HG03558 (cell line): ENCODE data around the gene ASB6.
"Not testable (repeated sequence)": the region's sequence is repeated elsewhere in the genome, so short reads cannot be mapped to it uniquely, and the experiment has no call there.

Experiments used
- ATAC-seq: cut with Tn5 transposase; IDR thresholded peaks from one replicate; pipeline ENCODE4 v1.9.1; 2021; ENCODE audit warnings: moderate number of reproducible peaks; ENCODE audit not compliant: unreplicated experiment; ENCODE audit errors: extremely low read depth

The ASB6 gene

DNA sequence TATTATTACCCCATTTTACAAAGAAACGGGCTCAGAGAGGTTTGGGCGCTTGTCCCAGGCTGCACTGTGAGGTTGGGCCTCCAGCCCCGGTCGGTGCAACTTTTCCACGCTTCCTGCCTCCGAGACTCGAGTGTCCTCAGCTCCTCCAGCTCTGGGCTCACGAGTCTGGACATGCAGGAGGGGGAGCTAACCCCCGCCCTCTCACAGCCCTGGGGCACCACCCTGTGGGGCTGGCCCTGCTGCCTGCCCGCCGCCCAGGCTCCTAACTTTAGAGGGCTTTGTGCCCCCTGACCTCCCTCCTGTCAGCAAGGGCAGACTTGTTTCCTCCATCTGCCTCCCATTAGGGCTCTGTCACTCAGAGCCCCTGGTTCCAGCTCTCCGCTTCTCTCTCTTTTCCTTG, 4.3 kb upstream of the ASB6 start:
- no peak for ATAC-seq

DNA sequence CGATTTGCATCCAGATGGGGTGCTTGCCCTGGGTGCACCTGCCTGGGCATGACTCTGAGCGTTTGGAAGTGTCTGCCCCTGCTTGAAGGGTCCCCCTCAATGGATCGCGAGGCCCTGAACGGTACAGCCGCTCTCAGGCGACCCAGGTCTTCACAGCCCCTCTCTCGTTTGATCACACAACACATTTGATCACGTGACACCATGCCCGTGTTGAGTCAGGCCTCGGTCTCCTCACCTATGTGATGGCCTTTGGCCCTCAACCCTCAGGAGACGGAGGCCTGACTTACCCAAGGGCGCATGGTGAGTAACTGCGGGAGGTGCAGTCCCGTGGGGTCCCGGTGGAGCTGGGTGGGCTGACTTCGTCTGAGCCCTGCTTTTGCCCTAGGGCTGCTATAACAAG, 3.0 kb upstream of the ASB6 start:
- no peak for ATAC-seq

DNA sequence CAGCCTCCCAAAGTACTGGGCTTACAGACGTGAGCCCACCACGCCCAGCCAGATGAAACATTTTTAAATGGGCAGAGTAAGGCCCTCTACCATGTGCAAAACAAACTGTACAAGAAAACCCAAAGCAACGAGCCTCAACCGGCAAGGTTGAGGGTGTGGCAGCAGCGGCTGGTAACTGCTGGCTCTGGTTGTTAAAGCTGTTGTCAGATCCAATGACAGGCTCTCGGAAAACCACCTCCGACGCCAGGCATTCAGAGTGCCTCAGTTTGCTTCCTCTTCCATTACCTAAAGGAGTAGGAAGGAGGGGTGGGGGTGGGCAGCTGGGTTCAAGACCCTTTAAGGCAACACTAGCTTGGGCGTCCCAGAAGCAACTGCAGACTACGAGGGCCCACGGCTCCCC, 2.4 kb upstream of the ASB6 start:
- no peak for ATAC-seq

DNA sequence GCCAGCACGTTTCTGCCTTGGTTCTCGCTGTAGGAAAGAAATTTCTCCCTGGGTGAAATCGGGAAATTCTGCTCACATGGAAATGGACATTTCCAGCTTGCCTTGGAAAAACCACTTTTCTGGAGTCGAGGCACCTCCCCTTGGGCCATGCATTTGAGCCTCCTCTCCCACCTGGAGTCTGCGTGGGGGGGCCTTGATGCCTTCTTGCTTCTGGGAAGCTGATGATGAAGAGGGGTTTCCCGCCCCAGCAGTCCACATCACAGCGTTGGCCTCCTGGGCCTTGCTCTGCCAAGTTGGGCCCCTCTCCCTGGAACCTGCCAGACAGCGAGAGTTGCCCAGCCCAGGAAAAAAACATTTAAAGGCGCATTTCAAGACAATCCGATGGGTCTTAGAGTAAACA, 1.8 kb upstream of the ASB6 start:
- ATAC-seq, result no peak

DNA sequence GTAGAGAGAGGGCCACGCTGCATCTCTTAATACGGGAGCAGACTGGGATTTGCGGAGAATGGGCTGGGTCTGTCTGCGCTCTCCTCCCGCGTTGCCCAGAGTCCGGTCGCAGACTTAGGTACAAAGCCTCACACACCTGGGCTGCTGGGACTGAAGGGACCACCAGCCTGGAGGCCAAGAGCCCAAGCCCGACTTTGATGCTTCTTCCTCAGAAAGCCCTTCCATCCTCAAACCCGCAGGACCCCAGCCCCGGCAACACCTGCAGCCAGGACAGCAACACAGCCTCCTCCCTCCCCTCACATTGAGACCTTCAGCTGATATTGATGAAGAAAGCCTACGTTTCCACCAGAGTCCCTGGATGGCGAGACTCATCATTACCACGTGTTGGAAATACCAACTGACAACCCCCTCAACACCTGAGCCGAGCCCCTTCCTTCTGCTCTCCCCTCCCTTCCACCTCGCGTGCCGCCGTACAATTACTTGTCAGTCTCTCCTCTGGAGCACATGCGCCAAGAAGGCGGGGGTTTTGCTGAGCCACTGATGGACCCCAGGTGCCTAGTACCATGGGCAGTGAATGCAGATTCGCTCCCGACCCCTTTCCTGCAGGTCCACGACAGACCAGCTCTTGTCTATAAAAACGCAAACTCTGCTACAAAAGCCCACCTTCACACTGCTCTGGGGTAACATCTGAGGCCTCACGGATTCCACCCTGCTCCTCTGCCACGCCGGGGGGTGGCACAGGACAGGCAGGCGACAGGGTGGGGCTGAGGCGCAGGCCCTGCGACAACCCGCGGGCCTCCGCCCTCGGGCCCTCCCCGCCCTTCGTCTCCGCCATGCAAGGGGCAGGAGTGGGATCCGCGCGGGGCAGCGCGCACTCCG, 841 bp downstream of the ASB6 start:
- no peak for ATAC-seq

DNA sequence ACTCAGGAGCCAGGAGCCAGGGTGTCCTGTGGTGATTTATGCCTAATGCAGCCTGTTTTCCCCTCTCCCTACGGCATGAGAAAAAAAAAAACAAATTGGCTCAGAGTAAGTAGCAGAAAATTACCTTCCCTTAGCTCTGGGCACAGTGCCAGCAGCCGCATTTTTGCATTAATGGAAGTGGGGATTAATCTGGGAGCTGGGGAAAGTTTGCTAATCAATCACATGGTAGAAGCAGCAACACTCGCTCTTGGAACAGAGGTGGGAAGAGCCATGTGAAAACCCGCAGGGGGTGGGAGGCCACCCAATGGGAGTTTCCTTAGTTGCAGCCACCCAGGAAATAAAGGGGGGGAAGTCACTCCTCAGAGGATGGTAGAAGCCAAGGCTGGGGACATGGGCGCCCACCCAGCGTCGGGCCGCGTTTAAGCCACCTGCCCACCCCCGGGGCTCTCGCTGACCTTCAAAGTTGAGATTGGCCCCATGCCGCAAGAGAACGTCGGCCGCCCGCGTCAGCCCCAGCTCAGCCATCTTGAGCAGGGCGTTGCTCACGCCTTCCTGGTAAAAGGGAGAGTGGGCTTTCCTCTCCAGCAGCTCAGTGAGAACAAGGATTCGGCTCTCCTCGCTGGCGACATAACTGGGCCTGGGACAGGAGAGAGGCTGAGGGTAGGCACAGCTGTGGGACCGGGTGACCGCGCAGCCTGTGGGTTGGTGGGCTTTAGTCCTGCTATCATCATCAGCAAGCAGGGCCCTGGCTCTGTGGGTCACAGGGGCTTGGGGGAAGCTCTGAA, 1.7 kb downstream of the ASB6 start:
- ATAC-seq, result no peak

DNA sequence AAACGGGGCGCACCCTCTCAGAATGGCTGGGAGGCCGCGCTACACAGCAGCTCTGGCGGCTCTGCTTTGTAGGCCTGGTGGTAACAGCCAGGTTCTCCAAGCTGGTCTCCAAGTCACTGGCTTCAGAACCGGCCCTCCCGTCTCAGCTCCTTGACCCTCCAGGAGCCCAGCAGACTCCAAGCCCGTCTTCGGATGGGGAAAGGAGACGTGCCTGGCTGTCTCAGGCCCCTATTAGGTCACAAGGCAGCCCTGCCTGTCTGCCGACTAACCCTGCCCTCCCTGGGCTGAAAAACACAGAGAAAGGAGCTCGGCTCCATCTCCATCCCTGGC, 2.2 kb downstream of the ASB6 start:
- no peak for ATAC-seq

DNA sequence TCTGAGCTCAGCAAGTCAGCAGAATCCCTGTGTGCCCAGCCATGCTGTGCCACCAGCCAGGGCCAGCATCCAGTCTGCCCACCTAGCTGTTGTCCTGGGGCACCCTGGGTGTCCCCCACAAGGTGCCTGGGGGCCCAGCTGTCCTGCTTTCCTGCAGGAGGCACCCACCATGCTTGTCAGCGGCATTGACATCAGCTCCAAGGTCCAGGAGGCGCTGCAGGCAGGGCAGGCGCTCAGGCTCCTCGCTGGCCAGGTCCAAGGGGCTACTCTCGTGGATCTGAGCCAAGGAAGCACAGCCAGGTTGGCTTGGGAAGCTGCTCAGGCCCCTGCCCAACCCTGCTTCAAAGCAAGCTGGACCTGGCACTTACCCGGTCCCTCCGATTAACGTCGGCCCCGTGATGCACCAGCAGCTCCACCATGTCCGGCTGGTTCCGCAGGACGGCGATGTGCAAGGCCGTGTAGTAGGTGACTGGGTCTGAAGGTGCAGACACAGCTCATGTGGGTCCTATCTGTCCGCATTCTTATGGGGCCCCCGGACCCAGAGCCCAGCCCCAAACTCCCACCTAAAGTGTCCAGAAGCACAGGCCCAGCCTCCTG, 2.8 kb downstream of the ASB6 start:
- ATAC-seq, result no peak

DNA sequence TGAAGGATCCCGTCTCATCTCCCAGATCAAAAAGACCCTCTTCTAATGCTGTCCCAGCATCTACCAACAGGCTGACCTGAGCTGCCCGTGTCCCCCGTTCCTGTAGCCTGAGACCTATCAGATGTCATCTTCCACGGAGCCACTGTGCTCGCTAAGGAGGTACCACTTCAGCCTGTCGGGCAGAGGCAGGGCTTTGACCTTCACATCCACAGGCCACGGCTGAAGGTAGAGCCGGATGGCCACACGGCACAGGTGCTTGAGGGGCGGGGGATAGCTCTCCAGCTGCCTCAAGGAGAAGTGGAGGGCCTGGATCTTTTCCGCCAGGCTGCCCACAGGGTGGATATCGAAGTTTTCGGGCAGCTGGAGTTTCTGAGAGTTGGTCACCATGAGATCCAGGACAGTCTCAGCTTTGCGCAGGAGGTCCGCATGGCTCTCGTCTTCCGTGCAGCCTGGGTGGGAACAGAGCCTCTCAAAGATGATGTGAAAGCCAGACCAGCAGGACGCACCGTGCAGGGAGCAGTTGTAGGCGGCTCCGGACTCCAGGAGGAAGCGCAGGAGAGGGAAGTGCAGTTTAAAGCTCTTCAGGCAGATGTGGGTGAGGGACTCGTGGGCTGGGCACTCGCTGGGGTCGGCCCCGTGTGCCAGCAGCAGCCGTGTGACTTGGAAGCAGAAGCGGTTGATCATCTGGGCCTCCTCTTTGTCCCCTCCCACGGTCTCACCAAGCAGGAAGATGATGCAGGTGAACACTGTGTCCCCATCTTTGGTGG, 4.1 kb downstream of the ASB6 start:
- ATAC-seq, result no peak

DNA sequence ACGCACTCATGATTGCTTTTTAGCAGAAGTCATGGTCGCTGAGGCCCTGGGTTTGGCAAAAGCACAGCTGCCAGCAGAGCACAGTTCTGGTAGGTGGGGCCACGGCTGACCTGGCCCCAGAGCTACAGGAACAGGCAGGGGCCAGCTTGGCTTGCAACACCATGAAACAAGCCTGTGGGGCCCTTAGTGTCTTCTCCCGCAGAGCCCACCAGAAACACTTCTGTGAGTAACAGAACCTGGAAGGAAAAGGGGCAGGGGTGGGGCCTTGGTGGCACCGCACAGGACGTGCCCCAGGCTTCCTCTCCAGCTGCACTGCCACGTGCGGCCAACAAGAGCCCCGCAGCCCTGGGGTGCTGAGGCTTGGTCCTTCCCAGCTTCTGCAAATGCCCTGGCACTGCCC, 4.8 kb downstream of the ASB6 start:
- no peak for ATAC-seq

DNA sequence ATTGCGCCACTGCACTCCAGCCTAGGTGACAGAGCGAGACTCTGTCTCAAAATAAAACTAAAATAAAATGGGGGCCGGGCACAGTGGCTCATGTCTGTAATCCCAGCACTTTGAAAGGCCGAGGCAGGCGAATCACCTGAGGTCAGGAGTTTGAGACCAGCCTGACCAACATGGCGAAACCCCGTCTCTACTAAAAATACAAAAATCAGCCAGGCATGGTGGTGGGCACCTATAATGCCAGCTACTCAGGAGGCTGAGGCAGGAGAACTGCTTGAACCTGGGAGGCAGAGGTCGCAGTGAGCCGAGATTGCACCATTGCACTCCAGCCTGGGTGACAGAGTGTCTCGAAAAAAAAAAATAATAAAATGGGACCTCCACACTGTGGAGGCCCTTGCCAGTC, 5.6 kb downstream of the ASB6 start:
- ATAC-seq, result not testable (repeated sequence)

DNA sequence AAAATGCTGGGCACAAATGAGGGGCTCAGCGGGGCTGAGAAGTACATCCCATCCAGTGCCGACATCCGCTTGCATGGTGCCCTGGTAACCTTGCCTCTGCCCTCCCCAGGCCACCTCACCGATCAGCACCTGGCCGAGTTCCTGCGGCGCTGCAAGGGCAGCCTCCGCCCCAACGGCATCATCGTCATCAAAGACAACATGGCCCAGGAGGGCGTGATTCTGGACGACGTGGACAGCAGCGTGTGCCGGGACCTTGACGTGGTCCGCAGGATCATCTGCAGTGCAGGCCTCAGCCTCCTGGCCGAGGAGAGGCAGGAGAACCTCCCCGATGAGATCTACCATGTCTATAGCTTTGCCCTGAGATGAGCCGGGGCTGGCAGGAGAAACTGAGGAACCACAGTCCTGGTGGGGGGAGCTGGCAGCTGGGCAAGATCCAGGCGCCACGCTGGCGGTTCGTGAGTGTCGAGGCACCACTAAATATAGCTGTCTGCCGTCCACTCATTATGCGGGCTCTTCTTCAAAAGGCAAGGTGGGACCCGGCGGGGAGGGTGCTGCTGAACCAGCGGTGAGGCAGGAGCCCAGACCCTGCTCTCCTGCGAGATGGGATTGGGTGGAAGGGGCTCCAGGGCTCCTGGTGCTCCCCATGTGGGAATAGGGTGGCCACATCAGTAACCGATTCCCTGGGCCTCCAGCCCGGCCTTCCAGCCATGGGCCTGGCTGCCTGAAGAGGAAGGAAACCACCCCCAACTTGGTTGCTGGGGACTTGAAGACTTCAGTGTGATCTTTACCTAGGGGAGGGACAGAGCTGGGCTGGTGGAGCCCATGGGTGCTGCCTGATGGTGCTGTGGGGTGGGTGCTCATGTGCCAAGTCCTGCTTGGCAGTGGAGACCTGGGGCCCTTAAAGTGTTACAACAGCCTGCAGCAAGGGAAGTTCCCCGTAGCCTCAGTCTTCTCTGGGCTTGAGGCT, 6.6 kb downstream of the ASB6 start:
- no peak for ATAC-seq

DNA sequence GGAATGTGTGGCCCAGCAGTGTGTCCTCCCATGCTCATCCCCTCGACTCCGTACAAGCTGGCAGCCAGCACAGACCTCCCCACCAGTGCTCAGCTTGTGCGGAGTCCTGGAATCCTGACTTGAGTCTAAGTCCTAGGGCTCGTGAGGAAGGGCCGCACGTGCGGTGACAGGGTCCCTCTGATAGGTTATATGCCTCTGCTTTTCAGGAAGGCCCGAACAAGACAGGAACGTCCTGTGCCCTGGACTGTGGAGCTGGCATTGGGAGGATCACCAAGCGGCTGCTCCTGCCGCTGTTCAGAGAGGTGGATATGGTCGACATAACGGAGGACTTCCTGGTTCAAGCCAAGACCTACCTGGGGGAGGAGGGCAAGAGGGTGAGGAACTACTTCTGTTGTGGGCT, 8.1 kb downstream of the ASB6 start:
- ATAC-seq, result no peak

DNA sequence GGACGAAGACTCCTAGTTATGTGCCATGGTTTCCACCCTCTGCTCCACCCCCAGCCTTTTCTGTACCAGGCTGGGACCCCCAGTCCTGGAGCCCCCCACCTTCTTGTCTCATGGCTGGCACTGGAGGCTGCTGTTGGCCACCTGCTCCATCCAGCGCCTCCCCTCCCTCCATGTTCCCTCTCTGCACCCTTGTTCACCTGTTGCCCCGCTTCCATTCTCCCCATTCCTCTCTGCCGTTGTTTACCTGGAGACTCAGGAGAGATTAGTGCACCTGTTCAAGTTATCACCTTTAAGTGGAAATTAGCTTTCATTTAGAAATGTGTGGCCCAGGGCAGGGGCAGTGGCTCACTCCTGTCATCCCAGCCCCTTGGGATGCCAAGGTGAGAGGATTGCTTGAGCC, 8.7 kb downstream of the ASB6 start:
- ATAC-seq, result no peak

DNA sequence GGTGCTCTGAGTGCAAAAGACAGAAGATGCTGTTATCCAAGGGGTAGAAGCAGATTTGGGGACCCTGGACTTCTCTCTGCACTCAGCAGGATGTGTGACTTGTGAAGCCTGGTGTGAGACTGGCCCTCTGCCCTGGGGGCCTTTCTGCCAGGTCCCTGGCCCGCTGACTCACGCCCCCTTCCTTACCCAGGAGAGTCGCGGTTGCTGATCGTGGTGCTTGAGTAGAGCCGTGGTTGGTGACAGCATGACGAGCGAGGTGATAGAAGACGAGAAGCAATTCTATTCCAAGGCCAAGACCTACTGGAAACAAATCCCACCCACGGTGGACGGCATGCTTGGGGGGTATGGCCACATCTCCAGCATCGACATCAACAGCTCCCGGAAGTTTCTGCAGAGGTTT, 9.5 kb downstream of the ASB6 start:
- no peak for ATAC-seq

DNA sequence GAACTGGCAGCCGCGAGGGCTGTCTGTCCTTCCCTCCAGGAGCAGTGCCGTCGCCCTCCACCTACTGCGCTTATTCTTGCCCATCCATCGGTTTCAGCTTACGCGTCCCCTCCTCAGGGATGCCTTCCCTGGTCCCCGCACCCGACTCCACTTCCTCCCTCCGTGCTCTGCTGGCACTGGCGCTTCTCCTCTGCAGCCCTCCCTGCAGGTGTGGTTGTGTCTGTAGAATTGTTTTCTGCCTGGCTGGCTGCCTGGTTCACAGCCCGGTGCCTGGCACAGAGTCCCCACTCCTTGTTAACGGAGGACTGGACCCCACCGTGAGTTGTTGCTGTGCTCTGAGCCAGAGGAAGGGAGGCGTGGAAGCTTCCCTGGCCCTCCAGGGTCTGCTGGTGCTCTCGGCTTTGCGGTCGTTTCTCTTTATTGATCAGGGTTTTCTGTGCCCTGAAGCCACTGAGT, 10.2 kb downstream of the ASB6 start:
- no peak for ATAC-seq

DNA sequence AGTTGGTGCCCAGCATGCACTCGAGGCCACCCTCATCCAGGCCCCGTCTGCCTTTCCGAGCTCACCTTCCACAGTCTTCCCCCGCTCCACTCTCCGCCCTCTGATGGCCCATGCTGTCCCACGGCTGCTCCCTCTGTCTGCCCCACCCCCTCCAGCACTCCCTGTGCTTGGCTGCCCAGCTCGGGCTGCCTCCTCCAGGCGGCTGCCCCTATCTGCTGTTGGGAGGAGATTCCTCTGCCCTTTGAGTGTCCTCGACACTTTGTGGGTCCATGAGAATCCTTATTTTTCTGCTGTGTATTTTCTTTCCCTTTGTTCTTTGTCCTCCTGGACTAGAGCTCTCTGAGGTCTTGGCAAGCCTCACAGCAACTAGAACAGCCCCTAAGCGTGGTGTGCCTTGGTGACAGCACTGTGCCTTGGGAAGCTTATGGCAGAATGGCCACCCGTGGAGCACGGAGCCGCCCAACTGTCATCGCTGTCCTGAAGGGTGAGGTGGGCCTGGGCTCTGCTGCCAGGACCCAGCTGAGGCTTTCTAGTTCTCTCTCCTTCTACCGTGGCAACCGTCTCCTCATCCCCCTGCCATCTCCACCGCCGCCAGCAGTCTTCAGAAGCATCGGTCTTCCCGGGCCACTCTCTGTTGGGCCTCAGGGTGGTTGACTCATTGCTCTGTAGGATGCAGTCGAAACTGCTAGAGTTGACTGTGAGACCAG, 10.8 kb downstream of the ASB6 start:
- ATAC-seq, result no peak

DNA sequence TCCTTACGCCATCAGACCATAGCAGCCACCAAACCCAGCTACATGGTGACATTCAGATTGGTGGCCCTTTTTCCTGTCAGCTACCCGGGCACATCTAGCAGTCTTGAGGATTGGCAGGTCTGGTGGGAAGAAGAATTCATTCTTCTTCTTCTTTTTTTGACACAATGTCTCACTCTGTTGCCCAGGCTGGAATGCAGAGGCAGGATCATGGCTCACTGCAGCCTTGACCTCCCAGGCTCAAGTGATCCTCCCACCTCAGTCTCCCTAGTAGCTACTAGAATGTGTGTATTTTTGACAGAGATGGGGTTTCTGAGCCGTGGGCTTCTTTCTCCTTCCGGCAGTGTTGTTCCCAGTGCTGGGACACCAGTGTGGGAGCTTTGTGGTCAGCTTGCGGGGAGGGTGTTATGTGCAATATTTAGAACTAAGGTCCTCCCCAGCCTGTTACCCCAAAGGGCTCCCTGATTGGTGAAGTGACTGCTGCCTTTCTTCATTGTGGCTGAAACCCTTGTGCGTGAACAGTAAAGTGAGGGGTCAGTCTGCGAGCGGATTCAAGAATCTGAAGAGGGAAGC, 12.6 kb downstream of the ASB6 start:
- ATAC-seq, result no peak

DNA sequence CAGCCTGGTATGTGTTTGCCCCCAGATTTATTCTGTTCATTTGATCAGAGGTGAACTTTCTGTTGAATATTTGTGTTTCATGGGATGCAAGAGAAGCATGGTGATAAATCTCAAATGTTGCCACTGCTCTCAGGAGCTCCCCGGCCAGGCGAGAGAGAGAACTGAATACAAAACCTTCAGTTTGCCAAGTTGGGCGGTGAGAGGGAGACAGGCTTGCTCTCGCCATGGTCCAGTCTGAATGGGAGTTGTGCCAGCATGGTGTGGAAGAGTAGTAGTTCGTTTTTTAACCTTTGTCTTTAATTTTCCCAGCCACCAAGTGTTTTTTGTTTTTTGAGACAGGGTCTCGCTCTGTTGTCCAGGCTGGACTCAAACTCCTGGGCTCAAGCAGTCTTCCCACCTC, 13.2 kb downstream of the ASB6 start:
- ATAC-seq, result no peak
